ENCODE results near the gene IFIT1B. TPM values are rescaled to one million over a fixed set of nuclear protein-coding genes. Genes with fewer than 3 reads are reported as not detected.

The IFIT1B gene
- total and polyA plus RNA-seq, 2 of the 8 experiments (the other 6 are each of a cell fraction or from before 2014, with no cell fraction given) = not detected

DNA sequence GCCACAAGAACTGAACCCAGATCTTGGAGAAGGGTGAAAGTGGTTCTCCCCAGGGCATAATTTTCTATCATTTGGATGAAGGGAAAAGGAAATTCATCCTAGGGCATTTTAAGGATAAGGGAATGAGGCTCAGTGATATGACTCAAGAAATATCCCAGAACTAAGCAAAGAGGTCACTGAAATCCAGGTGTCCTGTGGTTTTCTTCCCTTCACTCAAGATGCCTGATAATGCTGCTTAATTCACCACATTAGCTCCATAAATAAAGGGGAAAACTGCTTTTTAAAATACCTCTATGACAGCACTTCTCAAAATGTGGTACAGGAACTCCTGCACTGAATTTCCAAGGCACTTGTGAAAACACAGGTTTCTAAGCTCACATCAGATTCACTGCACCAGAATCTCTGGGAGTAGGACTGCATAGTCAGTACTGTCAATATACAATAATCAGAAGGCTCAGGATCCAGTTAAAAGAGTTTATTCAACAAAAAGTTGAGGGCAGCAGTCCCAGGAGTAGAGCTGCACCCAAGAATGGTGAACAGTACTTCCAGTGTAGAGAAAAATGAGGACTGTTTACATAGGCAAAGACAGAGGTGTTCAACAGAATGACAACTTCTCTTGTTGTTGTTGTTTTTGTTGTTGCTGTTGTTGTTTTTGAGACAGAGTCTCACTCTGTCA is 47.2 kb upstream of the IFIT1B start (continued):
- TF ChIP-seq, protein P1, sequence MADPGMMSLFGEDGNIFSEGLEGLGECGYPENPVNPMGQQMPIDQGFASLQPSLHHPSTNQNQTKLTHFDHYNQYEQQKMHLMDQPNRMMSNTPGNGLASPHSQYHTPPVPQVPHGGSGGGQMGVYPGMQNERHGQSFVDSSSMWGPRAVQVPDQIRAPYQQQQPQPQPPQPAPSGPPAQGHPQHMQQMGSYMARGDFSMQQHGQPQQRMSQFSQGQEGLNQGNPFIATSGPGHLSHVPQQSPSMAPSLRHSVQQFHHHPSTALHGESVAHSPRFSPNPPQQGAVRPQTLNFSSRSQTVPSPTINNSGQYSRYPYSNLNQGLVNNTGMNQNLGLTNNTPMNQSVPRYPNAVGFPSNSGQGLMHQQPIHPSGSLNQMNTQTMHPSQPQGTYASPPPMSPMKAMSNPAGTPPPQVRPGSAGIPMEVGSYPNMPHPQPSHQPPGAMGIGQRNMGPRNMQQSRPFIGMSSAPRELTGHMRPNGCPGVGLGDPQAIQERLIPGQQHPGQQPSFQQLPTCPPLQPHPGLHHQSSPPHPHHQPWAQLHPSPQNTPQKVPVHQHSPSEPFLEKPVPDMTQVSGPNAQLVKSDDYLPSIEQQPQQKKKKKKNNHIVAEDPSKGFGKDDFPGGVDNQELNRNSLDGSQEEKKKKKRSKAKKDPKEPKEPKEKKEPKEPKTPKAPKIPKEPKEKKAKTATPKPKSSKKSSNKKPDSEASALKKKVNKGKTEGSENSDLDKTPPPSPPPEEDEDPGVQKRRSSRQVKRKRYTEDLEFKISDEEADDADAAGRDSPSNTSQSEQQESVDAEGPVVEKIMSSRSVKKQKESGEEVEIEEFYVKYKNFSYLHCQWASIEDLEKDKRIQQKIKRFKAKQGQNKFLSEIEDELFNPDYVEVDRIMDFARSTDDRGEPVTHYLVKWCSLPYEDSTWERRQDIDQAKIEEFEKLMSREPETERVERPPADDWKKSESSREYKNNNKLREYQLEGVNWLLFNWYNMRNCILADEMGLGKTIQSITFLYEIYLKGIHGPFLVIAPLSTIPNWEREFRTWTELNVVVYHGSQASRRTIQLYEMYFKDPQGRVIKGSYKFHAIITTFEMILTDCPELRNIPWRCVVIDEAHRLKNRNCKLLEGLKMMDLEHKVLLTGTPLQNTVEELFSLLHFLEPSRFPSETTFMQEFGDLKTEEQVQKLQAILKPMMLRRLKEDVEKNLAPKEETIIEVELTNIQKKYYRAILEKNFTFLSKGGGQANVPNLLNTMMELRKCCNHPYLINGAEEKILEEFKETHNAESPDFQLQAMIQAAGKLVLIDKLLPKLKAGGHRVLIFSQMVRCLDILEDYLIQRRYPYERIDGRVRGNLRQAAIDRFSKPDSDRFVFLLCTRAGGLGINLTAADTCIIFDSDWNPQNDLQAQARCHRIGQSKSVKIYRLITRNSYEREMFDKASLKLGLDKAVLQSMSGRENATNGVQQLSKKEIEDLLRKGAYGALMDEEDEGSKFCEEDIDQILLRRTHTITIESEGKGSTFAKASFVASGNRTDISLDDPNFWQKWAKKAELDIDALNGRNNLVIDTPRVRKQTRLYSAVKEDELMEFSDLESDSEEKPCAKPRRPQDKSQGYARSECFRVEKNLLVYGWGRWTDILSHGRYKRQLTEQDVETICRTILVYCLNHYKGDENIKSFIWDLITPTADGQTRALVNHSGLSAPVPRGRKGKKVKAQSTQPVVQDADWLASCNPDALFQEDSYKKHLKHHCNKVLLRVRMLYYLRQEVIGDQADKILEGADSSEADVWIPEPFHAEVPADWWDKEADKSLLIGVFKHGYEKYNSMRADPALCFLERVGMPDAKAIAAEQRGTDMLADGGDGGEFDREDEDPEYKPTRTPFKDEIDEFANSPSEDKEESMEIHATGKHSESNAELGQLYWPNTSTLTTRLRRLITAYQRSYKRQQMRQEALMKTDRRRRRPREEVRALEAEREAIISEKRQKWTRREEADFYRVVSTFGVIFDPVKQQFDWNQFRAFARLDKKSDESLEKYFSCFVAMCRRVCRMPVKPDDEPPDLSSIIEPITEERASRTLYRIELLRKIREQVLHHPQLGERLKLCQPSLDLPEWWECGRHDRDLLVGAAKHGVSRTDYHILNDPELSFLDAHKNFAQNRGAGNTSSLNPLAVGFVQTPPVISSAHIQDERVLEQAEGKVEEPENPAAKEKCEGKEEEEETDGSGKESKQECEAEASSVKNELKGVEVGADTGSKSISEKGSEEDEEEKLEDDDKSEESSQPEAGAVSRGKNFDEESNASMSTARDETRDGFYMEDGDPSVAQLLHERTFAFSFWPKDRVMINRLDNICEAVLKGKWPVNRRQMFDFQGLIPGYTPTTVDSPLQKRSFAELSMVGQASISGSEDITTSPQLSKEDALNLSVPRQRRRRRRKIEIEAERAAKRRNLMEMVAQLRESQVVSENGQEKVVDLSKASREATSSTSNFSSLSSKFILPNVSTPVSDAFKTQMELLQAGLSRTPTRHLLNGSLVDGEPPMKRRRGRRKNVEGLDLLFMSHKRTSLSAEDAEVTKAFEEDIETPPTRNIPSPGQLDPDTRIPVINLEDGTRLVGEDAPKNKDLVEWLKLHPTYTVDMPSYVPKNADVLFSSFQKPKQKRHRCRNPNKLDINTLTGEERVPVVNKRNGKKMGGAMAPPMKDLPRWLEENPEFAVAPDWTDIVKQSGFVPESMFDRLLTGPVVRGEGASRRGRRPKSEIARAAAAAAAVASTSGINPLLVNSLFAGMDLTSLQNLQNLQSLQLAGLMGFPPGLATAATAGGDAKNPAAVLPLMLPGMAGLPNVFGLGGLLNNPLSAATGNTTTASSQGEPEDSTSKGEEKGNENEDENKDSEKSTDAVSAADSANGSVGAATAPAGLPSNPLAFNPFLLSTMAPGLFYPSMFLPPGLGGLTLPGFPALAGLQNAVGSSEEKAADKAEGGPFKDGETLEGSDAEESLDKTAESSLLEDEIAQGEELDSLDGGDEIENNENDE (IDR thresholded peaks at IDR 0.05; ENCODE audit: insufficient replicate concordance, low read length) = no peak
- TF ChIP-seq CBX8 (IDR thresholded peaks at IDR 0.05; ENCODE audit: borderline replicate concordance, low read depth, low read length) = no peak
- TF ChIP-seq POLR2A (IDR thresholded peaks at IDR 0.05; ENCODE audit: control extremely low read depth in 1 of 2, low read depth in 2 of 2, low read length in 2 of 2) = no peak
- TF ChIP-seq SAP30 (IDR thresholded peaks at IDR 0.05; ENCODE audit: insufficient read depth, insufficient replicate concordance, low read length) = no peak
- no peak for TF ChIP-seq KDM1A (IDR thresholded peaks at IDR 0.05; ENCODE audit: borderline replicate concordance, low read length)
- TF ChIP-seq SP2 (IDR thresholded peaks at IDR 0.05; ENCODE audit: low read length) = no peak
- TF ChIP-seq CEBPB (IDR thresholded peaks at IDR 0.05; ENCODE audit: low read depth, low read length) = no peak
- no peak for TF ChIP-seq HDAC2 (IDR thresholded peaks at IDR 0.05; ENCODE audit: borderline replicate concordance in 1 of 2, low read depth in 2 of 2, low read length in 2 of 2)
- no peak for TF ChIP-seq EGR1 (IDR thresholded peaks at IDR 0.05; ENCODE audit: borderline replicate concordance, low read depth, low read length)

Data from H1 (cell line).